ENCODE data around the gene TRIM7. TPM values are rescaled to one million over a fixed set of nuclear protein-coding genes. Genes with fewer than 3 reads are reported as not detected.

TRIM7 gene
- total RNA-seq, result 2.3 TPM

DNA sequence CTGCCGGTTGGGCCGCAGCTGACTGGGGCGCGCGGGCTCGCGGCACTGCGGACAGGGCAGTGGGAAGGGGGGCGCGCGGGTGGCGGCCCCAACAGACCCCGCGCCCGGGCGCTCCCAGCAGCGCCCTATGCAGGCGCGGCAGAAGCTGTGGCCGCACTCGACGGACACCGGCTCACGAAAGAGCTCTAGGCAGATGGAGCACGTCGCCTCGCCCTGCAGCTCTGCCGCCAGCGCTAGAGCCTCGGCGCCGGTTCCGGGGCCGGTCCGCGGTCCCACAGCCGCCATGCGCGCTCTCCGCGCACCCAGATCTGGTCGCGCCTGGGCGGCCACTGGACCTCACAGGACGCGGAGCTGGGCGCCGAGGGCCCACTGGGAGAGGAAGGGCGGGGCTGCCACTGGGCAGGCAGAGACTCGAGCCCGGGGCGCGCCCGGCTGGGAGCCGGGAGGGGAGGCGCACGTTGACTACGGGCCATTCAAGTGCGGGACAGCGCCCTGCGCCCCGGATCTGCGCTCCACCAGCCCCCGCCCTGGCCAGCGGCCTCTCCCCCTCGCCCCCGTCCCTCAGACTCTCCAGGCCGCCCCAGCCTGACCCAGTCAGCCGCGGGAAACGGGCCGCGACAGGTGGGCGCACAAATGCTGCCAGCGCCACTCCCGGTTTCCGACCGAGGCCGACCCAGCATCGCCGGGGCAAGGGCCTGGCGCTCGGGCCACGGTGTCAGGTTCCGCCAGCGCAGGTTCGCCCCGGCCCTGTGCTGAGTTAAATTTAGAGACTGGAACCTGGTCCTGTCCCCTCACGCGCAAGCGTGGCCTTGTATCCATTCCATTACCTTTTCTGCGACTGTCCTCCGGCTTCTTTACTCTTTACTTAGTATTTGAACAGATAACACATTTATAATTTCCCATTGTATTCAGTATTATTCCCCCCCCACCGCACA is at the start of gene TRIM7:
TSS of gene TRIM7 (minus strand) at position 371 of the 935 bp plus-strand sequence. CDS start at position 285, 86 bp downstream.
- no peak for DNase-seq

DNA sequence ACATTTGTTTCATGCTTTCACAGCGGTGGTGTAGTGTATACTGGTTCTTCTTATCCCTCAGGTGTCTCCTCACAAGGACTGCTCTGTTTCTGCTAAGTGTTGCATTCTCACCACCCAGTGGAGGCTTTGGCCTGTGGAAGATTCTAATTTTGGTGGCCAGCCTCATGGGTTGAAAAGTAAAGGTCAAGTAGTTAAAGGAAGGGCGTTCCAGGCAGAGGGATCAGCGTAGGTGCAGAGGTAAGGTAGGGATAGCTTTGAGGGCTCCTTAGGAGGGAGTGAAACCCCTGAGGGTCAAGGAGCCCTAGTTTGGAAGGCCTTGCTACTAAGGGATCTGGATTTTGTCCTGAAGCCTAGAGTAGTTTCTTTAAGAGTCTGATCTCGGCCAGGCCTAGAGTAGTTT is 43.3 kb upstream of the TRIM7 start:
- no peak for DNase-seq

DNA sequence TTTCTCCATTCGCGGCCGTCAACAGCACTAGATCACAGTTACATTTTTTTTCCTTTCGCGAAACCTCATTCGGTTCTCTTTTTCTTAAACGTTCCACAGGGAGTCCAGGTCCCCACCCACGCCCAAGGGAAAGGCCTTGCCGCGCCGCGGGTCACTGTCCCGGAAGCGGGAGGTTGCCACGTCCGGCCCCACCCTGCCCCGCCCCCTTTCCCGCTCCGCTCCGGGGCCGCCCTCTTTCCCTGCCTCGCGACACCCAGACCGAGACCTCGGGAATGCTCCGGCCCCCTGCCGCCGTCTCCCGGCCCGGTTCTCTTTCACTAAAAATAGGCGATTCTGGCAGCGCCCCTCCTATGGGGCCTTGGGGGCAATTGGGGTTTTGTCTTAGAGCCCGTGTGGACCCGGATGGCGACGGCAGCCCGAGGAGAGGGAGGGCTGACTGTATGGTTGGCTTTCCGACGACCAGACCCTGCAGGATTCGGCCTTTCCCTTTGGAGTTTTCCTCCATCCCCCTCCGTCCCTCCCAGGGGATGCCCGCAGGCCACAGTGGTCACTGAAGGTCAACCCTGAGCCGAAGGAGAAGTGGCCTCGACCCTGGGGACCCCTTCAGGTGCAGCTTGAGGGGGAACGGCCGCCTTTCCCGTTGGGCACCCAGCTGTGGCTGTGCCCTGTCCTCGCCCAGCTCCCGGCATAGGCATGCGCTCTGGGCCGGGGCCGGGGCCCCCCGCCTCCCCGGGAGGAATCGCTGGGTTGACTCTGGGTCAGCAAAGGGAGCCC is 41.5 kb upstream of the TRIM7 start:
- no peak for DNase-seq

DNA sequence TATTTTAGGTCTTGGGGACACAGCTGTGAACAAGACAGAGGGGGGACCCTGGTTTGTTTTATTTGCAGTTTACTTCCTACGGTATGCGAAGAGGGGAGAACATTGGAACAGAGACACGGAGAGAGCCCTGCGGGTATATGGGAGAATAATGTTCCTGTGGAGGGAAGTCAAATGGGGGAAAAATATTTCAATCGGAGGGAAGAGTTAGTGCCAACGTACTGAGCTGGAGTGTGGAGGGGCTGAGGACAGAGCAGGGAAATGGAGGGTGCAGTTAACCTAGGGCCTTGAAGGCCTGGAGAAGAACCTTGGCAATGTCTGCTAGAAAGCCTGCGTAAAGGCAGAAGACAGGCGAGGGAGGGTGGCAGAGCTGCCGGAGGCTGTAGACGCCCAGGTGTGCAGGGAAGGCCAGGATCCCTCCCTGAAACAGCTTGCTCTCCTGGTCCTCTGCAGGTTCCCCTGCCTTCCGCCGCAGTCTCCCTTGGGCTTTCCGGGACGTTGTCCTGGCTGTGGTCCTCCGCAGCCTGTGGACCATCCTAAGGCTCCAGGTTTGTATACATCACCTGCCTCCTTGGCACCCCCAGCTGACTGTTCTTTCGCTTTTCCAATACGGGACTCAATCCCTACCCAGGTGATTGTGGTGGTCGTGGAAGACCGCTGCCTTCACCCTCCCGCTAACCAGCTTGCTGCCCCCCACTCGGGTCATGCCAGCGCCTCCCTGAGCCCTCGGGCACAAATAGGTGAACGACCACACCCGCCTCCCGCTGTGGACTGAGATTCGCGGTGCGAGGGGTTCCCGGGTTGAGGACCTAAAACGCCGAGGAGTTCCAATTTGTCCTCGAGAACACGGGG is 40.7 kb upstream of the TRIM7 start:
- DNase-seq, result no peak

DNA sequence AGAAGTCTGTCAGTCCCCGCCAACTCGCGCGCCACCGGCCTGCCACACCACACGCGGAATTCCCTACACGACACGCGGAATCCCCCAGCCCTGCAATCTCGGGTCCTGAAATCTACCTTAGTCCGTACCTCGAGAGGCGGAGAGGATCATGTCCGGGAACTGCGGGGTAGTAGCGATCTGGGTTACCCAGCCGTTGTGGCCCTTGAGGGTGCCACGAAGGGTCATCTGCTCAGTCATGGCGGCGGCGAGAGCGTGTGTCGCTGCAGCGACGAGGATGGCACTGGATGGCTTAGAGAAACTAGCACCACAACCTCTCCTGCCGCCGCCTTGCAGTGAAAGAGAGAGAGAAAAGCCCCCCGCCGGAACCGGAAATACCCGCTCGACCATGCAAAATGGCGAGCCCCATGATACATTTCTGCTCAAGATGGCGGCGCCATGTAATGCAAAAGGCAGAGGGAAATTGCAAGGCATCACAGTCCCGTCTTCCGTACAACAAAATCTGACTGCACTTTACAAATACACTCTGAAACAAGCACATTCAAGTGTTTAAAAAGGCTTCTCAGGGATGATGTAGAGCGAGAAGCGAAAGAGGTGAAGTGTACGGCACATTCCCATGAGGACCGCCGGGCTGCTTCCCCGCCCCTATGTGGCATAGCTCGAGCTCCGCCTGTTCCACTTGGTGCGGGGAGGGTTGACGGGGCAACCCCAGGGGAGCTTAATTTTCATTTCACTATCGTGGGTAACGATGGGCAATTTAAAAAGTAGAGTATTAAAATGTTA is 38.8 kb upstream of the TRIM7 start, which contains the start of gene RACK1:
TSS of gene RACK1 (minus strand) at position 343 of the 780 bp plus-strand sequence. CDS start at position 237, 106 bp downstream.
- no peak for DNase-seq

DNA sequence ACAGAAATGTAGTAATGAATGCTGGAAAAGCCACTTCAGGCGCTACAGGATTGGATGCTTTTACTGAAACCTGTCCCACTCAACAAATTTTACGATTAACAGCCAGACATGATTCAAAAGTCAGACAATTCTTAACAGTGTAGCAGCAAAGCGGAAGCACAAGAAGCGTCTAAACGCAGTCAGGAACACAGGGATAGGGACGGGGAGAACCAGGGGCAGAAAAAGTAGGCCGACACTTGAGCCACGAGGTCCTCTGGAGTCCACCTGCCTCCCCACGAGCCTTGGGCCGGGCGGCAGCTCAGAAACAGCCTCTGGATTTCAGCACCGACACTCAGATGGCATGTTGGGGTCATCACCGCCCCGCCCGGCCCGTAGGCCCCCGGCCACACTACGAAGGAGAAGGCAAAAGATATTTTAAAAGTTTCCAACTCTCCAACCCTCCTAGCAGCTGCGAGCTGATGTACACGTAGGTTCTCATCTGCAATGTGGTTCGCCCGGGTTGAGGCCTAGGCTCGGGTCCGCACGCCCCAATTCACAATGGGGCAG is 38.1 kb upstream of the TRIM7 start:
- no peak for DNase-seq

DNA sequence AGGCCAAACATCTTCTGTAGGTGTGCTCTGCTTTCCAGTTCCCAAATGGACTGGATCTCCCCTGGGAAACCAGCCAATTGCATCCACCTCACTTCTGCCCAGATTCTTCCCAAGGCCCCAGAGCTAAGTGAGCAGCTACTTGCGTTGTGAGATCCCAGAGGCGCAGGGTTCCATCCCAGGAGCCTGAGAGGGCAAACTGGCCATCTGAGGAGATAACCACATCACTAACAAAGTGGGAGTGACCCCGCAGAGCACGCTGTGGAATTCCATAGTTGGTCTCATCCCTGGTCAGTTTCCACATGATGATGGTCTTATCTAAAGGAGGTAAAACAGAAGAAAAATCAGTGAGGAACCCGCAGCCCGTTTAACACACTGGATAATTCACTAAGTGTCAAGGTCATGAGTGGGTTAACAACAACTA is 37.0 kb upstream of the TRIM7 start:
- DNase-seq, result no peak

DNA sequence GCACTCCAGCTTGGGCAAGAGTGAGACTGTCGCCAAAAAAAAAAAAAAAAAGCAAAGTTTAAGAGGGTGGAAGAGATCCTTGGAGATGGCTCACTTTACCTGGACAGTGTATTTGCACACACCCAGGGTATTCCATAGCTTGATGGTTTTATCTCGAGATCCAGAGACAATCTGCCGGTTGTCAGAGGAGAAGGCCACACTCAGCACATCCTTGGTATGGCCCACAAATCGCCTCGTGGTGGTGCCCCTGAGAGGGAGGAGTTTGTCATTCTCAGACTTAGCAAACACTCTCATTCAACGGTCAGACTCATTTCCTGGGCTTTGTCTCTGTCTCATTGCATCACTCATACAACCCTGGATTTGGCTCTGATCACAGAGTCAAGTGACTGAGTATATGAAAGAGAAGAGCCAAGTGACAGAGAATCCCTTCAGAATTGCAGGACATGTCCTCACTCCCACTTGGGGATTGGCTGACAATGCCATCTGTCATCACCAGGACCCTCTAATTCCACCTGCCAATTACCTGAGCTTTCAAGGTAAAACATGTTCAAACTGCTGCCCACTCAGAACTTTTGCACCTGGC is 36.5 kb upstream of the TRIM7 start:
- no peak for DNase-seq

DNA sequence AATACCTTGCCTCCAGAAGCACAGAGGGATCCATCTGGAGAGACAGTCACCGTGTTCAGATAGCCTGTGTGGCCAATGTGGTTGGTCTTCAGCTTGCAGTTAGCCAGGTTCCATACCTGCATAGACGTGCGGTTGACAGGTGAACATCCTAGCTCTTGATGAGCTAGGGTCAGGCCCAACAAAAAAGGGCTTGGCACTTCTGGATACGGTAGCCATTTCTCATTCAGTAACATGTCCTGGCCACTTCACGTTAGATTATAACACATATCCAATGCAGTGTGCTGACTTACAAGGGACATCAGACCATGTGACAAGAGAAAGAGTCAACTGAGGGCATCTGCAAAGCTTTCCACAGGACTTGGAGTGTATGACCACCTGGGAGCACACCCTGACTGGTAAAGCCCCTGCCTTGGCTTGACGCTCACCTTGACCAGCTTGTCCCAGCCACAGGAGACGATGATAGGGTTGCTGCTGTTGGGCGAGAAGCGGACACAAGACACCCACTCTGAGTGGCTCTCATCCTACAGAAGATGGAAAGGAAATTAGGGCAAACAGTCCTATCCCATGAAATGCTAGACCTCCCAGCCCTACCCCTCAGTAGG is 34.2 kb upstream of the TRIM7 start:
- no peak for DNase-seq

DNA sequence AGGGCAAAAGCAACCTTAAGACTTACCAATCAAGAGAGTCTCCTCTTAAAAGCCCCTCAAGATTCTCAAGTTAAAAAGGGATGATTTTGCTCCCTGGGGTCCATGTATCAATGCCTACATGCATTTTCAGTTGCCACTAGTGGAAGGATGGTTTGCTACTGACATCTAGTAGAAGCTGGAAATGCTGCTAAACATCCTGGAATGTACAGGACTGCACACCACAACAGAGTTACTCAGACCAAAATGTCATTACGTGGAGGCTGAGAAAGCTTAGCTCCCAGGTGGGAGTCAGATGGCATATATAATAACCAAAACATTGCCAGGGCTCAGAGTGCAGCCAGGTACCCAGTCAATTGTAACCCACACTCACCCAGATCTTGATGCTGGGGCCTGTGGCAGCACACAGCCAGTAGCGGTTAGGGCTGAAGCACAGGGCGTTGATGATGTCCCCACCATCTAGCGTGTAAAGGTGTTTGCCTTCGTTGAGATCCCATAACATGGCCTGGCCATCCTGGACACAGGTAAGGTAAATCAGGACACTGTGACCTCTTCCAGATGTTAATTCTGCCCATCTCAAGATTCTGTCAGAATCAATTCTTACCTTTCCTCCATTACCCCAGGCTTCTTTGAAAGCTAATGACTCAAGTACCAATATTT is 32.9 kb upstream of the TRIM7 start:
- no peak for DNase-seq

DNA sequence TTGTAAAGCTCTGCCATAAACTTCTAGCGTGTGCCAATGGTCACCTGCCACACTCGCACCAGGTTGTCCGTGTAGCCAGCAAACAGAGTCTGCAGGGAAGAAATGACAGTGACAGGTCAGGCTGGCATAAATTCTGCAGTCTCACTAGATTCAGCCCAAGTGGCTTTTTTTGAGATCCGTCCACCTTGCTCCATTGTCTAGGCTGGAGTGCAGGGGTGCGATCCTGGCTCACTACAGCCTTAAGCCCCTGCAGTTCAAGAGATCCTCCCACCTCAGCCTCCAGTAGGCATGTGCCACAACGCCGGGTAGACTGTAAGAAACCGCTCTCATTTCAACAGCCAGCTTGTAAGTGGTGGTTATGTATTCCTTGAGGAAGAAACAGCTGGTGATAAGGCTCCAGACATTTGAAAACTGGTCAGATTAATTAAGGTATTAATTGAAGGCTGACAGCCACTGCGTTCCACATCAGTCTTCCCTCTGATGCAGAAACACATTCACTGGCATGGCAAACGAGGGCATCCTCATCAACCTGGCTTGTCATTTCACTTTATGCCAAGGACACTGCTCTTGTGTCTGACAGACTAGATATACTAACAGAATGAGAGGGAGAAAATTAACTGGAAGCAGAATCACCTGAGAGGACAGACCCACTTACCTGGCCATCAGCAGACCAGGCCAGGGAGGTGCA is 32.1 kb upstream of the TRIM7 start:
- DNase-seq, result no peak

DNA sequence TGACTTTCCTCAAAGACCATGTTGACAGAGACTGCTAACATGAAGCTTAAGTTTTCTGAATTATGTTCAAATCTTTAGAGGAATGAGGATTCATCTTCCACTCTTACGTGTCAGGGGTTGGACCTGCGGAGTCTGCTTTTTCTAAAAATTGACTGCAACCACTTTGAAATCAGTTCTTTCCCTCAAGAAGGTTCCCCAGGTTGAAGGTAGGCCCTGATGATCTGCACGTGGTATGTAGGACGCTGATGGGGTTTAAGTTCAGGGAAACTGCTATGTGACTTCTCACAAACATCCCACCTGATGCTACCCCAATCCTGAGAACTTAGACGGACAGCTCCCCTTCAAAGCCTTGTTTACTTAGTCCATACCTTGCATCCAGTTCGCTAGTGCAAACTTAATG is 31.5 kb upstream of the TRIM7 start:
- DNase-seq, result no peak

DNA sequence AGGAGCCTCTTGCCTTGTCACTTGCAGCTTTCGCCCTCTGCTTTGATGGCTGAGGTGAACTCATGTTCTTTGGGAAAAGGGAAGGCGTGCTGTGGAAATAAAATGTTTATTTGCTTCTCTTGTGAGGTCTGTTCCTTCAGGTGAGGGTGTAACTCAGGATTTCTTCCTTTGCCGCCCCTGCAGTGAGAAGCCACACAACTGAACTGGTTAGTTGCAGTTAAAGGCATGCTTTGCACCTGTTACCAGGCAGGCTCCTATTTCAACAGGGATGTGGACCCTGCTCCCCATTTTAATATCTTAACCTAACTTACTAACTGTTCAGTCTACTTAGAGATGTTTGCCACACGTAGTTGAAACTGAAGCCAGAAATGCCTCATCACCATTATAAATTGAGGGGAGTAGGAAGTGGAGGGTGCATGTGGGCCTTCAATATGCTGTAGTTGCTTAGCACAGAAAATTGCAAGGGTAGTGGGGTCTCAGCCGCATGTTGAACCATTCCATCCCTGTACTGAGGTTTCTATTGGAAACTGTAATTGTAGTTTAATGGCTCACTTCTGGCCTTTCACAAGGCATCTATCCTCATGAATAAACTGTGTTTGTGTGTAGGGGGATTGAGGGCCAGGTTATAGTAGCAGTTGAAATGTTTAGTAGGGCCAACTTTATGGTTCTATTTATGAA is 30.8 kb upstream of the TRIM7 start:
- no peak for DNase-seq

DNA sequence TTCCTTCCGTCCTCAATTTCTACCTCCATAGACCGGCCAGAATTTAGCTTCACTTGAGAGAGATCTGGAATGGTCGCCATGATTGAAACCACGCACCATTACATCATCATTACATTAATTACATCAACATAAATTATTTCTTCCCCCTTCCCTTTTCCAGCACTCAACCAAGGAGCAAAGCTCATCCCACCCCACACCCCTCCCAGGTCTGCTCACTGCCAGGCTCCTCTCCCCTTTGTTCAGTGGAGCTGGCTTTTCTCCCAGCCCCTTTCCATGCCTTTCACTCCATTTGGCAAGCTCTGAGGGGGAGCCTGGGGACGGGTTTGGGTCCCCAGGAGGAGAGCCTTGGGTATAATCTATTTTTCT is 30.3 kb upstream of the TRIM7 start:
- DNase-seq, result no peak

DNA sequence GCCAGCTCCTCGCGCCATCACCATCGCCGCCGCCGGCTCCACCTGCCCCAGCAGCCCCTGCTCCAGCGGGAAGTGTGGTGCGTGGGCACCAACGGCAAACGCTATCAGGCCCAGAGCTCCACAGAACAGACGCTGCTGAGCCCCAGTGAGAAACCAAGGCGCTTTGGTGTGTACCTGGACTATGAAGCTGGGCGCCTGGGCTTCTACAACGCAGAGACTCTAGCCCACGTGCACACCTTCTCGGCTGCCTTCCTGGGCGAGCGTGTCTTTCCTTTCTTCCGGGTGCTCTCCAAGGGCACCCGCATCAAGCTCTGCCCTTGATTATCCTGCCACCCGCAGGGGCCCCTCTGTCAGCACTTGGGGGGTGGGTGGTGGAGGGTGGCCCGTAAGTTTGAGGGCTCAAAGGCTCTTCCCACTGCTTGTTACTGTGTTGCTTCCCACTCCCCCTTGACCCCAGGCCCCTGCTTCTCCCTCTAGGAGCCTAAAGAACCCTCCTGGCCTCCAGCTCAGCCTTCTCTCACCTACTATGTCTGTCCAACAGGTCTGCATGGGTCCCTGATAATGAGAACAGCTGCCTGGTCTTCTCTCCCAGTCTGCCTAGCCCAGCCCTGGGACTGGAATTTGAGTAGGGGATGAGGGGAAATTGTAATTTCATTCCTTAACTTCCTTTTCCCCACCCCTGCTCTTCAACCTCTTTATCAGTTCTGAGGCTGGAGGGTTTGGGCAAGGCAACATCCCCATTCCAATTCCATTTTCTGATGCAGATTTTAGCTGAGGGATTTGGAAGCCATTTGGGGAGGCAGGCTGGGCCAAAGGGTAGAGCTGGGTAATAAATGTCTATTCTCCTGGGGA is 29.7 kb upstream of the TRIM7 start:
- no peak for DNase-seq

DNA sequence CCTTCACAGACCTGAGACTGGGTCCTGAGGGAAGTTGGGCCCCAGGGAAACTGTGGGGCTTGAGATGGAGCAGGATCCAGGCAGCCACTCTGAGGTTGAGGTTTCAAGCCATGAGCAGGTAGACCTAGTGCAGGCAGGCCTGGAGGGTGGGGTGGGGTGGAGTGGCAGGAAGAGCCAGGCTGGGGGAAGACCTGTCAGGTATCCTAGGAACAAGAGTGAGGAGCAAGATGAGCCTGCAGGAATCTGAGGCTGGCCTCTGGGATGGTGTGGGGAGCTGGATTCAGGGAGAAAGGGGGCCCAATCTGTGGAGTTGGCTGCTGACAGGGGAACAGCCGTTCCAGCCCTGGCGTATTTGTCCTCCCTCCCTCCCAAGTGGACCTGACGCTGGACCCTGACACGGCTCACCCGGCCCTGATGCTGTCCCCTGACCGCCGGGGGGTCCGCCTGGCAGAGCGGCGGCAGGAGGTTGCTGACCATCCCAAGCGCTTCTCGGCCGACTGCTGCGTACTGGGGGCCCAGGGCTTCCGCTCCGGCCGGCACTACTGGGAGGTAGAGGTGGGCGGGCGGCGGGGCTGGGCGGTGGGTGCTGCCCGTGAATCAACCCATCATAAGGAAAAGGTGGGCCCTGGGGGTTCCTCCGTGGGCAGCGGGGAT is 28.9 kb upstream of the TRIM7 start:
- no peak for DNase-seq

Measured in skin of body (tissue), 2 donors.